DMS53 treated with DMSO at 0.1 percent for 48 hours (cell line): ENCODE measurements around the gene ANAPC13.

Experiments
- DNase-seq: peaks from one replicate; lab custom pipeline; 2025; ENCODE audit not compliant: unreplicated experiment; lab: John Stamatoyannopoulos, UW

The ANAPC13 gene, protein sequence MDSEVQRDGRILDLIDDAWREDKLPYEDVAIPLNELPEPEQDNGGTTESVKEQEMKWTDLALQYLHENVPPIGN

GRCh38 chr3:134485718-134486576, at the start of gene ANAPC13, which contains the start of gene CEP63:
Gene ANAPC13 (minus strand): TSS chr3:134485985. CDS start chr3:134482904, 3,081 bp downstream.
Gene CEP63 (plus strand): TSS chr3:134486057. CDS start chr3:134495321, 9,264 bp downstream.
- DNase-seq: peak; percentile 81

DNA sequence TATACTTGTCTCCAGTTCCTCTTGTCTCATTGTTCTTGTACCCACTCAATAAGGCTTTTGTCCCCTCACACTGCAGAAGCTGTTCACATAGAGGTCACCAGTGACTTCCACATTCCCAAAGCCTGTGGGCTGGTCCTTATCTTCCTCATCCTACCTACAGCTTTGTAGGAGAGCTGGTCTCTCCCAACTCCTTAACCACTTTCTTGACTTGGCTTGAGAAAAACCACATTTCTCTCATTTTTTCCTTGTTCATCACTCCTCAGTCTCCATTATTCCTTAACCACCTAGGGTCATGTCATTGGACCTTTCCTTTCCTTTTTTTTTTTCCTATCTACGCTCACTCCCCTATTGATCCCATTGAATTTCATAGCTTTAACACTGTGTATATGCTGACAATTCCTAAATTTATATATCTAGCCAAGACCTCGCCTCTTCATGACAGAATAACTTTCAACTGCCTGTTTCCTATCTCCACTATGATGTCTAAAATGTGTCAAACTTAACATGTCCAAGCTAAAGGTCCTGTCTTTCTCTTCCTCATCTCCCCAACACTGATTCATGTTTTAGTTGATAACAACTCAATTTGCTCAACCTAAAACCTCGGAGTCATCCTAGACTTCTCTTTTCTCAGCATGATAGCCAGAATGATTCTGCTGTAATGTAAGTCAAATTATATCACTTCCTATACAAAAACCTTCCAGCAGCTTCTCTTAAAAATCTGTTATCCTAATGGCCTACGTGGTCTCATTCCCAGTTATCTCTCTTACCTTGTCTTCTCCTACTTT, 49.6 kb upstream of the ANAPC13 start:
- no peak for DNase-seq

DNA sequence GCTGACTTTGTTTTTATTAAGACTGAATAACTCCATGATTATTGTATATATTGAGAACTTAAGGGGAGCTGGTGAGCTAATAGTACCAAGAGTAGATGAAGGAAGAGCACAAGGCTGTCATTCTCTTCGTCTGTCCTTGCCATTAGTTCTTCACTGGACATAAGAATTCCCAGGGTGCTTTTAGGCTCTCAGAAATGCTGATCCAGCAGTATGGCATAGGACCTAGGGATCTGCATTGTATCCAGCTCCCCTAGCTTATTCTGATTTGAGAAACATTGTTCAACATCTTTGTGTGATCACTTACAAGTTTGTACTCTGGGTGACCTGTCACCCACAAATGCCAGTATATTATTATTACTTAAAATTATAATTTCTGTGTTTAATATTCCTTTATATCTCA, 47.7 kb upstream of the ANAPC13 start:
- no peak for DNase-seq

DNA sequence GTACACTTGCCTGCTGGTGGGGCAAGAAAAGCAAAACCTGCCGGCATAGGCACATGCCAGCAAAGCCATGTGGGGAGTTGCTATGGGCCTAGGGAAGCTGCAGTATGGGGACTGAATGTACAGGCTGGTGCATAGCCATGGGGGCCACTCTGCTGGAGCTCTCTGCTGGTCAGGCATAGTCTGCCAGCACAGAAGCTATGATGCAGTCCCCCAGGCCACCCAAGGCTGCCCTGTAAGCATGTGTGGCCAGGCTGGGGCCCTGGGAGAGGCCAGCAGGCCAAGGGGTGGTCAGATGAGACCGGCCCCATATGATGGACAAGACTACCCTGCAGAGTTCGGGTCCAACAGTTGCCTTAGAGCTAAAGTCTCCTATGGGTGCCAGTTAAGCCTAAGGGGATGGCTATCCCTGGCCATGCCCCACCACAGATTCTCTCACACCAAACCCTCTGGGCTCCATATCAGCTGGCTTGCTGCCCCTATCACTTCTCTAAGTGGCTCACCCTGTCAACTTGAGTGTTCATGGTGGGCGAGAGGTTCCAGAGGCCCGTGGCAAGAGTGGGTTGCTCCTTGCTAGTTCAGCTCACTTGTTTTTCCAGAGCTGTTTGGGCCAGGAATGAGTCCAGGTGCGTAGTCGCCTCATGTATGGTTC, 41.9 kb upstream of the ANAPC13 start:
- no peak for DNase-seq

DNA sequence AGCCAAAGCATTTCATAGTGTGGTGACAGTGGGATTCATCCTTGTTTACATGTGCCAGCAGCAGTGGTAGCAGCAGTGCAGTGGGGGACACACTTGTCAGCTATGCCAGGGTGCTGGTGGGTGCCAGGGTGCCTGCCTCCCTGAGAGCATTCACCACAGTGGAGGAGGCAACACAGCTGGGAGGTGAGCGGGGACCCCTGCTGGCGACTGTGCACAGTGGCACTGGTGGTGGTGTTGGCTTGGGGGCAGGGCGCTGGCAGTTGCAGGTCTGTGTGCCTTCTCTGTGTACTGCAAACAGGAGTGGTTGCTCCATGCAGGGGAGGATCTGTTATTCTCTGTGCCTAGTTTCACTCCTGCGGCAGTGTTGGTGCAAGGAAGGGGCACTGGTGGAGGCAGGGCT, 41.3 kb upstream of the ANAPC13 start:
- no peak for DNase-seq

DNA sequence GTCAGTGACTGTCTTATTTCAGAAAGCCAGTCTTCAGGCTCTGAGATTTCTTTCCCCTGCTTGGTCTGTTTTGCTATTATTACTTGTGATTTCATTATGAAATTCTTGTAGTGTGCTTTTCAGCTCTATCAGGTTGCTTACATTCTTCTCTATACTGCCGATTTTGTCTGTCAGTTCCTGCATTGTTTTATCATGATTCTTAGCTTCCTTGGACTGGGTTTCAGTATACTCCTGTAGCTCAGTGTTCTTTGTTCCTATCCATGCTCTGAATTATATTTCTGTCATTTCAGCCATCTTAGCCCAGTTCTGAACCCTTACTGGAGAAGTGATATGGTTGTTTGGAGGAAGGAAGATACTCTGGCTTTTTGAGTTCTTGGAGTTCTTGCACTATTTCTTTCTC, 40.5 kb upstream of the ANAPC13 start:
- DNase-seq: no peak

GRCh38 chr3:134525293-134525692, 39.5 kb upstream of the ANAPC13 start:
- no peak for DNase-seq

GRCh38 chr3:134522541-134522940, 36.8 kb upstream of the ANAPC13 start:
- no peak for DNase-seq

- no peak for DNase-seq
These were observed 32.0 kb upstream of the ANAPC13 start for GRCh38 chr3:134517791-134518190.

GRCh38 chr3:134516905-134517304, 31.1 kb upstream of the ANAPC13 start:
- DNase-seq: no peak

DNA sequence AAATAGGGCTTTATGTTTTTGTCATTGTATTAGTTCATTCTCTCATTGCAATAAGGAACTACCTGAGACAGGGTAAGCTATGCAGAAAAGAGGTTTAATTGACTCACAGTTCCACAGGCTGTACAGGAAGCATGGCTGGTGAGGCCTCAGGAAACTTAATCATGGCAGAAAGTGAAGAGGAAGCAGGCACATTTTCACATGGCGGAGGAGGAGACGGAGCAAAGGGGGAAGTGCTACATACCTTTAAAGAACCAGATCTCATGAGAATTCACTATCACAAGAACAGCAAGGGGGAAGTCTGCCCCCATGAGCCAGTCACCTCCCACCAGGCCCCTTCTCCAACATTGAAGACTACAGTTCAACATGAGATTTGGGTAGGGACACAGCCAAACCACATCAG, 25.7 kb upstream of the ANAPC13 start:
- DNase-seq: no peak

- DNase-seq: no peak
These were observed 19.7 kb upstream of the ANAPC13 start for GRCh38 chr3:134505485-134505884.

GRCh38 chr3:134504132-134504531, 18.3 kb upstream of the ANAPC13 start:
- DNase-seq: no peak

DNA sequence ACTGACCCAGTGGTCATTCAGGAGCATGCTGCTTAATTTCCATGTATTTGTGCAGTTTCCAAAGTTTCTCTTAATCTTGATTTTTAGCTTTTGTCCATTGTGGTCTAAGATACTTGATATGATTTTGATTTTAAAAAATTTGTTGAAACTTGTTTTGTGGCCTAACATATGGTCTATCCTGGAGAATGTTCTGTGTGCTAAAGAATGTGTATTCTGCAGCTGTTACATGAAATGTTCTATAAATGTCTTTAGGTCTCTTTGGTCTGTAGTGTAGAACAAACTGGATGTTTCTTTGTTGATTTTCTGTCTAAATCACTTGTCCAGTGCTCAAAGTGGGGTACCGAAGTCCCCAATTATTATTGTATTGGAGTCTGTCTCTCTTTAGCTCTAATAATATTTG, 17.5 kb upstream of the ANAPC13 start:
- no peak for DNase-seq

DNA sequence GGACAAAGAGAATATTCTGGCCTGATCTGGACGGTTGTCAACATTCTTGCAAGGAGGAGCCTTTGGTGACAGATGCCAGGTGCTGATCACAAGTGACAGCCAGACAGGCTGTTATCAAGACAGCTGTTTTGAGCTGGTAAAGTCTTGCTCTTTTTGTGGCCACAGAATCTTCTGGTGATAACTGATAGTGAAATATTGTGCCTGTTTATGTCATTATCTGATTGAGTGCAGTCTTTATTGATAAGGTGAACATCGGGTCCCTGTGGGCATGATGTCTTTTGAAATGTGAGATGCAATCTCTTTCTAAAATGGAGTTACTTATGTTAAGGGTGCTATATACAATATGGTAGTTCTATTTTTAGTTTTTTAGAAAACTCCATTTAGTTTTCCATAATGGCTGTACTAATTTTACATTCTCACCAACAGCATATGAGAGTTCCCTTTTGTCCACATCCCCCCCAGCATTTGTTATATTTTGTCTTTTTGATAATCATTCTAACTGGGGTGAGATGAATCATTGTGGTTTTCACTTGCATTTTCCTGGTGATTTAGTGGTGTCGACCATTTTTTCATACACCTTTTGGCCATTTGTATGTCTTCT, 10.8 kb upstream of the ANAPC13 start:
- no peak for DNase-seq

DNA sequence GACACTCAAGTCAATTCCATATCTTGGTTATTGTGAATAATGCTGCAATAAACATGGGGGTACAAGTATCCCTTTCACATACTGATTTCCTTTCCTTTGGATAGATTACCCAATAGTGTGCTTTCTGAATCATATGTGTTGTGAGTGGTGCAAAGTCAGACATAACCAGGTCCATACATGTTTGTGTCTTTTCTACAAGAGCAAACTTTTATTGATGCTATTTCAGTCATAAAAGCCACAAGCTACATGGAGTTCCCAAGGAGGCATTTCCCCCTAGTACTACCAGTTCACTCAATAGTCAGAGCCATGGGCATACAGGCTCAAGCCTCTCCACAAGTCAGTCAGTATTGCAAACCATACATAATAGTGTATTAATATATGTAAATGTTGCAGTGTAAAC, 10.2 kb upstream of the ANAPC13 start:
- DNase-seq: no peak

GRCh38 chr3:134494495-134494894, 8.7 kb upstream of the ANAPC13 start:
- DNase-seq: no peak

DNA sequence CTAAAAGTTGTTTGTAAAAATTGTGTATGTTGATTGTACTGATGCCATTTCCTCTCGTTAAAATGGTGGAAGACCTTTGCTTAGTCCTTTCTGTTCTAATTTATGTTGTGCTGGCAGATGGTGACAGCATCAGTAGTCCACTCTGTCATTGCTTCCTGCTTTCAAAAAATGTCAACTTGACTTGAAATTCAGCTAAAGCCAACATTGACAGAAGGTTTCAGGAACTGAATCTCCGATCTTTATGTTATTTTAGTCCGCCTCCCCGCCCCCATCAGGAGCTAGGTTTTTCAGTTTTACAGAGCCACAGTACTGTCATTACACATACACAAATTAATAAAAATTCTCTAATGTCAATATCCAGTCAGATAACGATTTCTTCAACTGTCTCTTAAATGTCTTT, 1.6 kb upstream of the ANAPC13 start:
- DNase-seq: peak; percentile 0

DNA sequence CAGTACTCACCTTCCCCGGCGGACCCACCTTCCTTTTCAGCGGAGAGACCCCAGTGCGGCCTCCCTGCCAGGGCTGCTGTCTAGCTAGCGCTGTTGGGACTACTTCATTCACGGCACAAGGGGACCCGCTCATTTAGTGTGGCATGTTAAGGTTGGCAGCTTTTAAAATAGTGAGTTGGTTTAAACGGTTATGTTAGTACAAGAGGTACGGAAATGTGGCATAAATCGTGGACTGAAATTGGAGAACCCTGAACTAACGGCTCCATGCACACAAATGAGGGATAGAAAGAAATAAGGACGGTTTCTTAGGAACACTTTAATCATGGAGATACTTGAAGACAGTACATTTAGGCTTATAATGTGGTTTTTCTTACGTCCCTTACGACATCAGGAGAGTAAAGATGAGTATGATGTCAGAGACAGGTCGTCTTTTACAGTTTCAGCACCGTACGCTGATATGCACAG, 824 bp upstream of the ANAPC13 start:
- peak; percentile 4 for DNase-seq

DNA sequence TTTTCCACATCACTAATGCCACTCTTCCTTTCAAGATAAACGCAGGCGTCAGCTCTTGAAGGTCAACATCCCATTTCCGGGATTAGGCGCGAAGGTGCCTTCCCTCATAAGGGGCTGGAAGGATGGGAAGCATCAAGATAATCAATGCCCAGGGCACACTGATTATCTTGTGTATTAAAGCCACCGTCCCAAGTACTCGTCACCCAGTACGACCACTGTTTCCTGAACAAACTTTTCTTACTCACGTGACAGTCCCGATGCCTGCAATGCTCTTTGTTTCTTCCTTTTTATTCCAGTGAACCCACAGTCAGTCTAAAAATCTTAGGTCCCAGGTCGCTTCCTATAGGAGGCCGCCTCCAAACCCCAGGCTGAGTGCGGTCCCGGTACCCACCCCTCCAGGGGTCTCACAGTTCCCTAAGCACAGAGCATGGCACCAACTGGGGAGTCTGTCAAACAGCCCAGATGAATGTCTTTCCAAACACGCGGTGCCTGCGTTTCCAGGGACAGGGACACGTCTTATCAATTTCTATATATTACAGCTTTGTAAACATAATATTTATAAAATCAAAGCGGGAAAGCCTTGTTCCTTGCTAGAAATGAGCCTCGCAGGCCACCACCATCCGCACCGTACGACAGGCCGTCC, 589 bp downstream of the ANAPC13 start:
- DNase-seq: peak; percentile 26
